COLO668 (cell line): ENCODE measurements around the gene CBLB.
"Not testable (repeated sequence)": the region's sequence is repeated elsewhere in the genome, so short reads cannot be mapped to it uniquely, and the experiment has no call there.

ENCODE experiments used
- DNase-seq: peaks from one replicate; lab custom pipeline; 2025; ENCODE audit not compliant: unreplicated experiment; lab: John Stamatoyannopoulos, UW

The CBLB gene

DNA sequence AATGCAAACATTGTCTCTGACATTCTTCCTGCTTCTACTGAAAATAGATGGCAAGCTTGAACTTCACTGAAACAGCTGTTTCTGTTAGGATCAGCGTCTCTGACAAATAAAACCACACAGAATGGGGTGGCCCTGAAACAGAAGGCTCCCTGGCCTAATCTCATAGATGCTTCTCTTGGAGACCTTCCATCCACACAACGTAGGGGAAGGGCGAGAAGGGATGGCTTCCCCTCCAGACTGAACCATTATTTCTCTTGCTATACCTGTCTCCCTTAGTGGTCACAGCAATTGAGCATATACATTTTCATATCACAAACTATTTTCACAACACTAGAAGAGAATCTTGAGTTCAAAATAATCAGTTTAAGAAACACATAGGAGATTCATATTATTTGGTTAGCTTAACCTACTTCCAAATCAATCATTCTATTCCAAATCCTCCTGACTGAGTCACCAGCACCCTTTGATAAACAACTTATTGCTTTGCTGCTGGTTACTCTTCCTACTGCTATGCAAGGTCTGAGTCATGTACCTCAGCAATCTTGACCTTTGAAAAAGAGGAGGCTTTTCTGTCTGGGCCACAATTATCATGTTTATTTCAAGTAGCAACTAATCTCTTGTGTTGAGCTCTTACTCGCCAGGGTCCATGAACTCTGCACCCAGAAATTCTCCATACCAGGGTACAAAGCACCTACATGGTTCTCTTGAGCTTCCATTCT, 45.5 kb downstream of the CBLB start:
- no peak for DNase-seq

DNA sequence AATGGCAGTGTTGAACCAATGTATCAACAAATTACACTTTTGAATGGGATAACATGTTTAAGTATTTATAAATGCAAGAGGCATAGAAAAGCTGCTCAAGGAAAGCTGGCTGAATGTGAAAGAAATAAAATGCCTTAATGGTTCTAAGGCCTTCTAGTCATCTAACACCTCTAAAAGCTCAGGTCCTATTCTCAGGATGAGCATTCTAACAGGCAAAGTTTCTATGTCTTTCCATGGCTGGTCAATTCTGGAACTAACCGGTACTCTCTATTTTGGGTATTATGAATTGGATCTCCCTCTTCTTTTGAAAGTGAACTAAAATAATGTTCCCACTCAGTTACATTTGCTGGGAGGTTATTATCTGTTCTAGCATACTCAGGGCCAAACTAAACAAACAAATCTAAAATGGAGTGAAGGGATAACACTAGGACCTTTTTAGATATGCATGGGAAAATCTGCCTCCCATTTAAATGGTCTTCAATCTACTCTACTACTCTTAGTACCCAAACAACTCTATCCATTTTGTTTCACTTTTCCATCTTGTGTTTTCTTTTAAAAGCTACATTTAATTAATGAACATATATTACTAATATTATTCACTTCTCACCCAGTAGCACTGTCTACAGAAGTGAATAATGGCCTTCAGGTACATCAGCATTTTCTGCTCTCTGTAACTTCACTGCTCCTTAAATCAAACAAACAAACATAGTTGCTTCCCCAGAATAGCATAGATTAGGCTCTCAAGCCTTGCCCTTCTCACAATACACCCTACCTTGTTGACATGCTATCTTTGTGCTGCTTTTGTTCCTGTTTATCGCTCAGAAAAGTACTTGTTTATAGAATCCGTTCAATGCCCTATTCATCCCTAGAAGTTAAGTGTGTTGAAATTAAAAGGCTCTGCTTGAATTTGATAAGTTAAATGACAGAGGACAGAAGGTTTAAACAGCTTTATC, 46.4 kb downstream of the CBLB start:
- DNase-seq = no peak

GRCh38 chr3:105821433-105821832, 47.4 kb downstream of the CBLB start:
- DNase-seq = no peak

- DNase-seq = no peak
These were observed 52.0 kb downstream of the CBLB start for GRCh38 chr3:105816833-105817232.

GRCh38 chr3:105815331-105815730, 53.5 kb downstream of the CBLB start:
- DNase-seq = not testable (repeated sequence)

- DNase-seq = no peak
These were observed 55.1 kb downstream of the CBLB start for GRCh38 chr3:105813710-105814109.

GRCh38 chr3:105812194-105812586, 56.6 kb downstream of the CBLB start:
- no peak for DNase-seq

GRCh38 chr3:105811518-105812193, 57.2 kb downstream of the CBLB start:
- no peak for DNase-seq

DNA sequence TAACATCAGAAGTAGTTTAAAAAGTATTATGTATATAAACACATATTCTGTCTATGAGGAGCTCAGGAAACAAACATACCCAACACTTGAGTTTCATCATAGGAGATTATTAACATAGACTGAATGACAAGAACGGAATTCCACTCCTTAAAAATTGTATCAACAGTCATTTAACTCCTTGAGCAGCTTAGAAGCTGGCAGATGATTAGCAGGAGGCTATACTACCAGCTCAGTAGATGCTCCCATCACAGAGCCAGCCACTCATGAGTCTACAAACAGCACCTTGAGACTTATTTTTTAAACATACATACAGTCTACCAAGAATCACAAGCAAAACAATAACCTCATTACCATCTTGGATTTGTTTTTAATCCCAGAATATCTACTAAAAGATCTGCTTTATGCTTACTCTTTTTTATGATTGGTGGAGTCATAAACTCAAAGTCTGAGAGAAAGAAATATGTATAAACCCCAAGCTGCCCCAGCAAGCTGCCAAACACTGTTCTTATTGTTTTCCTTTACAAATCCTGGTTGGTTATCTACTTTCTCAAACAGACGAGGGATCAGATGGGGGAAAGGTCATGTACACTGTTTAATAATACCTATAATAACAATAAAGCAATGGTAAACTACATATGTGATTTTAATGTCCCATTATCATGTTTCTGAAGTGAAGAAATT, 59.5 kb downstream of the CBLB start:
- DNase-seq = no peak

GRCh38 chr3:105807701-105808100, 61.1 kb downstream of the CBLB start:
- DNase-seq = no peak

DNA sequence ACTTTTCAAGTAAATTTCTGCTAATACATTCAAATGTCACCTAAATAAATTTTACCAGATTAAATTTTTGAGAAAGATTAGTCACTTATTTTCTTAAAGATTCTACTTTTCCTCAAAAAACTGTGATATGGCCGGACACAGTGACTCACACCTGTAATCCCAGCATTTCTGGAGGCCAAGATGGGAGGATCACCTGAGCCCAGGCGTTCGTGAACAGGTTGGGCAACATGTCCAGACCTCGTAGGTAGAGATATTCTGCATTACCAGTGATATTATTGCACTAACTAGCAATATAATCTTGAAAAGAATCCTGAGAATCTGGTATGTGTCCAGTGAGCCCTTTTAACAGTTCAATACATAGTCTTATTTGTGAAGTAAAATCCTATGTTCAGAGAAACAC, 61.7 kb downstream of the CBLB start:
- DNase-seq = no peak

DNA sequence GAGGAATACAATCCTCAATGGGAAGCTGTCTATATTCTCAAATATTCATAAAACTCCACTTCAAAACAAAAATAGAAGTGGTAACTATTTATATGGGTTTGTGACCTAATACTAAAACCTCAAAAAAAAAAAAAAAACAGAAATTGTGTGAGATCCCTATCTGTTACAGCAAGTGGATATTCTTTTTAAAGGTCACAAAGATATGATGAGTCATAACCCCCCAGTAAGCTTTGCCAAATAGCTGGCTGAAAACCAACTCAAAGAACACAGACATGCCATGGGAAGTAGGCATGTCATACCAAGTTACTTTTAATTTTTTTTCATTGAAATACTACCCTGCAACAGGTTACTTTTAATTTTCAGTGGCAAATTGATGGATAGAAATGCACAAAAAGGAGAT, 62.5 kb downstream of the CBLB start:
- DNase-seq = no peak

DNA sequence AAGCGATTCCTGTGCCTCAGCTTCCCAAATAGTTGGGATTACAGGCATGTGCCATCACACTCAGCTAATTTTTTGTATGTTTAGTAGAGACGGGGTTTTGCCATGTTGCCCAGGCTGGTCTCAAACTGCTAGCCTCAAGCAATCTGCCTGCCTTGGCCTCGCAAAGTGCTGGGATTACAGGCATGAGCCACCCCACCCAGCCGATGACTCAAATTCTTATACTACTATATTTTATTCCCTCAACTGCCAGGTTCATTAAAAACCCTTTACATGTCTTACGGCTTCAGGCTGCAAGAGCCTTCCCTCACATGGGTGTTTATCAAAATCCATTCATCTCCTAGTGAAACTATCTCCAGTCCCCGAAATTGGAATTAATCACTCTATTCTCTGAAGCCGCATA, 63.4 kb downstream of the CBLB start:
- no peak for DNase-seq

DNA sequence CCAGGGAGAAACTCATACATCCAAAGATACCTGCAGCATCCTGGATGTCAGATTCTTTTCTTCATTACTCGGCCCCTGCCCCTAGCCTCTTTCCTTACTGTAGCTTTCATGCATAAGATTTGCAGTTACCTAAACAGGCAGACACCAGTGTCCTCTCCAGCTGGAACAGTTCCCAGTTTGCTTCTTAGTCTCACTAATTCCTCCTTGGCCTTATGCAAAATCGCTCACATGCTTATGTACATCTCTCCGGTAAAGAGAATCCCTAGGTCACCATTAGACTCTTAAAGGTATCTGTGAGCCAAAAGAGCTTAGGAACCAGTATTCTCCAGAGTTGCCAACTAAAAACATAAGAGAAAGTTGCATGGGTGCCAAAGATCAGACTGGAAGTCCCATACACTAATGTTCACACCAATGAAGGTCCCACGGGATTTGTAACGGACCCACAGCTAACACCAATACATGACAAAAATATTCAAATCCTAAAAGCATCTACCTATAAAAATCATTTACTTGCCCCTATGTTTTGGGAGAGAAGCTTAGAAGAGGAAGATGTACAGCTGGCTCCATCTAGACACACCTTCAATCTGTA, 66.6 kb downstream of the CBLB start:
- no peak for DNase-seq

DNA sequence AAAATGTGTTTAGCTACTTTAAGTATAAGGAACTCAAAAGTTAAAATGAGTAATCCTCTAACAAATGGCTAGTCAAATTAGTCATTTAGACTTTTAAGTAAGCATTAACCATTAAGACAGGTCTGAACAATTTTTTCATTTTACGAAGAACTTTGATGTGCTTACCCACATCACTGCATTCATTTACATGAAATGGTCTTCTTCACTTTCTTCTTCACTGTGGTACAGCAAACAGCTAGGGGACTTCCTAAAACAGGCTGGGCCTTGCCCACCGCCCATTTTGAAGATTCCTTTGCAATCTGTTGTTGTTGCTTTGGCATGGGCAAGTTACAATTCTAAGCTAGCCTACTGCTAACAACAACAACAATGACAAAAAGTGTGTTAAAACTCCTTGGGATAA, 67.4 kb downstream of the CBLB start:
- DNase-seq = no peak

DNA sequence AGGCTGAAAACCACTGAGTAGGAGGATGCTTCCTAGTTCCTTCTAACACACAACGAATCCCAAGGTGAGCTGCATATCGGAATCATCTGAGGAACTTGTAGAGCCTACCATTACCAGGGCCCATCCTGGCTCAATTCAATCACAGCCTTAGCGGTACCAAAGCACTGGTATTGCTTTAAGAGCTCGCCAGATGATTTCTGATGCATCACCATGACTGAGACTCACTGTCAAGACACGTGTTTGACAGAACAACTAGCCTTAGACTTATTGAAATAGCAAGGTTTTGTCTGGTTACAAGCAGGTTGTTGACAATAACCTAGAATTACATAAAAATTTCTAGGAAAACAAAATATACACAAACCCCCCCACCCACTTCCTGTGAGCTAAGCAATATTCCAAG, 68.5 kb downstream of the CBLB start:
- DNase-seq = no peak

- no peak for DNase-seq
These were observed 69.5 kb downstream of the CBLB start for GRCh38 chr3:105799286-105799685.

GRCh38 chr3:105798381-105798934, 70.4 kb downstream of the CBLB start:
- no peak for DNase-seq

GRCh38 chr3:105793040-105793439, 75.8 kb downstream of the CBLB start:
- DNase-seq = no peak
